OCI-LY3 (cell line): ENCODE results near the gene TPP1.

Experiments
- H2AFZ ChIP-seq: fragments of 200-600, 300-600 bp; shearing (Covaris generic); 2 replicates; pipeline ENCODE4 v1.6.0; 2014; ENCODE audit warnings: antibody characterized with exemption, low read depth, low read length
- H3K27ac ChIP-seq: fragments of 200-600, 300-600 bp; sonication (generic); 2 replicates; pipeline ENCODE4 v1.5.1; 2014; ENCODE audit warnings: mild to moderate bottlenecking, low read length, moderate library complexity, mixed read lengths
- H3K27me3 ChIP-seq: fragments of 200-600, 300-600 bp; sonication (generic); 2 replicates; pipeline ENCODE4 v1.6.1; 2014; ENCODE audit warnings: low read depth, low read length, mixed read lengths
- H3K36me3 ChIP-seq: fragments of 200-600, 300-600 bp; sonication (generic); replicated peaks from 2 replicates; pipeline ENCODE3; 2014; ENCODE audit warnings: low read depth, low read length, mixed read lengths
- H3K4me1 ChIP-seq: fragments of 300-600, 200-600 bp; sonication (generic); 2 replicates; pipeline ENCODE4 v1.6.1; 2014; ENCODE audit warnings: low read length, mixed read lengths
- H3K4me2 ChIP-seq: fragments of 200-600, 300-600 bp; sonication (generic); 2 replicates; pipeline ENCODE4 v1.6.1; 2014; ENCODE audit warnings: low read length, mixed read lengths
- H3K4me3 ChIP-seq: fragments of 300-600, 200-600 bp; sonication (generic); 2 replicates; pipeline ENCODE4 v1.5.1; 2014; ENCODE audit warnings: antibody characterized with exemption, mild to moderate bottlenecking, low read length, moderate library complexity
- H3K79me2 ChIP-seq: fragments of 300-600, 200-600 bp; shearing (Covaris generic); 2 replicates; pipeline ENCODE4 v1.6.1; 2014; ENCODE audit warnings: mild to moderate bottlenecking, low read length, mixed read lengths
- H3K9ac ChIP-seq: fragments of 300-600, 200-600 bp; shearing (Covaris generic); 2 replicates; pipeline ENCODE4 v1.6.0; 2014; ENCODE audit warnings: mild to moderate bottlenecking, low read length, moderate library complexity
- H3K9me3 ChIP-seq: fragments of 200-600, 300-600 bp; shearing (Covaris generic); 2 replicates; pipeline ENCODE4 v1.6.1; 2014; ENCODE audit warnings: low read length, mixed read lengths; ENCODE audit not compliant: insufficient read depth
- H4K20me1 ChIP-seq: fragments of 200-600, 300-600 bp; sonication (generic); 2 replicates; pipeline ENCODE4 v1.6.1; 2016; ENCODE audit warnings: low read length, mixed read lengths; ENCODE audit not compliant: insufficient read depth
- CTCF ChIP-seq: fragments of 200-600, 300-600 bp; sonication (generic); IDR thresholded peaks from 2 replicates; pipeline ENCODE4 v1.5.1; 2014; ENCODE audit warnings: antibody characterized with exemption, low read length, low read depth
- EZH2phosphoT487 ChIP-seq: fragments of 200-600 bp; shearing (Covaris generic); IDR thresholded peaks from 2 replicates; pipeline ENCODE4 v1.6.1; 2018; ENCODE audit warnings: antibody characterized with exemption, mixed run types, low read depth

The TPP1 gene

GRCh38 chr11:6587360-6587953 lies 31.8 kb downstream of the TPP1 start:
- Histone ChIP-seq H3K27me3 (no peaks in the 10 kb centered on the region), H3K27ac (no peak overlapping the region), H3K9me3 (no peaks in the 10 kb centered on the region), H2AFZ (no peak overlapping the region), H3K4me1 (no peaks in the 10 kb centered on the region), H3K36me3 (peaks cover 16% of the 10 kb centered on the region), H3K9ac (no peak overlapping the region), H3K4me2 (no peak overlapping the region), H3K79me2 (no peaks in the 10 kb centered on the region), H3K4me3 (no peak overlapping the region), H4K20me1 (no peaks in the 10 kb centered on the region)
- no peak for TF ChIP-seq EZH2phosphoT487
- TF ChIP-seq CTCF = no peak

- H3K4me1 ChIP-seq = no peaks in the 10 kb centered on the region
- H3K9me3 ChIP-seq = no peaks in the 10 kb centered on the region
- H3K27ac ChIP-seq = no peak overlapping the region
- H3K9ac ChIP-seq = no peak overlapping the region
- no peak overlapping the region for H3K4me2 ChIP-seq
- H3K79me2 ChIP-seq = no peaks in the 10 kb centered on the region; the same call in 1 of the 2 replicates
- H3K36me3 ChIP-seq = peaks cover 13% of the 10 kb centered on the region
- H2AFZ ChIP-seq = no peak overlapping the region
- no peak overlapping the region for H3K4me3 ChIP-seq
- no peaks in the 10 kb centered on the region for H3K27me3 ChIP-seq
- H4K20me1 ChIP-seq = no peaks in the 10 kb centered on the region
- TF ChIP-seq EZH2phosphoT487 = no peak
- TF ChIP-seq CTCF = no peak
Measured at GRCh38 chr11:6586434-6587359, 32.5 kb downstream of the TPP1 start.

GRCh38 chr11:6584528-6584927 lies 34.7 kb downstream of the TPP1 start:
- H4K20me1 ChIP-seq = no peaks in the 10 kb centered on the region
- H3K27me3 ChIP-seq = no peaks in the 10 kb centered on the region
- no peak overlapping the region for H2AFZ ChIP-seq
- peaks cover 8% of the 10 kb centered on the region for H3K36me3 ChIP-seq
- H3K4me1 ChIP-seq = no peaks in the 10 kb centered on the region
- H3K27ac ChIP-seq = no peak overlapping the region
- H3K4me3 ChIP-seq = no peak overlapping the region
- no peak overlapping the region for H3K9ac ChIP-seq
- no peak overlapping the region for H3K4me2 ChIP-seq
- no peaks in the 10 kb centered on the region; the same call in 1 of the 2 replicates for H3K79me2 ChIP-seq
- no peaks in the 10 kb centered on the region for H3K9me3 ChIP-seq
- TF ChIP-seq EZH2phosphoT487 = no peak
- TF ChIP-seq CTCF = no peak

GRCh38 chr11:6583584-6583983 lies 35.6 kb downstream of the TPP1 start:
- no peak overlapping the region for H3K4me3 ChIP-seq

More at GRCh38 chr11:6583584-6583983, 35.6 kb downstream of the TPP1 start:
- Histone ChIP-seq H3K4me2 (no peak overlapping the region), H4K20me1 (no peaks in the 10 kb centered on the region), H3K9ac (no peak overlapping the region), H3K4me1 (no peaks in the 10 kb centered on the region), H3K27ac (no peak overlapping the region), H3K36me3 (peaks cover 8% of the 10 kb centered on the region), H2AFZ (no peak overlapping the region), H3K27me3 (no peaks in the 10 kb centered on the region), H3K79me2 (no peaks in the 10 kb centered on the region; the same call in 1 of the 2 replicates), H3K9me3 (no peaks in the 10 kb centered on the region)
- no peak for TF ChIP-seq EZH2phosphoT487
- TF ChIP-seq CTCF = no peak
